Middle frontal gyrus (tissue), 1 donor: Measurements from ENCODE around the gene PDGFRB.

Experiments
- DNase-seq: peaks from one replicate; pipeline ENCODE4 v3.0.0-alpha.2; 2015; ENCODE audit warnings: low spot score; ENCODE audit errors: extremely low spot score

The PDGFRB gene

DNA sequence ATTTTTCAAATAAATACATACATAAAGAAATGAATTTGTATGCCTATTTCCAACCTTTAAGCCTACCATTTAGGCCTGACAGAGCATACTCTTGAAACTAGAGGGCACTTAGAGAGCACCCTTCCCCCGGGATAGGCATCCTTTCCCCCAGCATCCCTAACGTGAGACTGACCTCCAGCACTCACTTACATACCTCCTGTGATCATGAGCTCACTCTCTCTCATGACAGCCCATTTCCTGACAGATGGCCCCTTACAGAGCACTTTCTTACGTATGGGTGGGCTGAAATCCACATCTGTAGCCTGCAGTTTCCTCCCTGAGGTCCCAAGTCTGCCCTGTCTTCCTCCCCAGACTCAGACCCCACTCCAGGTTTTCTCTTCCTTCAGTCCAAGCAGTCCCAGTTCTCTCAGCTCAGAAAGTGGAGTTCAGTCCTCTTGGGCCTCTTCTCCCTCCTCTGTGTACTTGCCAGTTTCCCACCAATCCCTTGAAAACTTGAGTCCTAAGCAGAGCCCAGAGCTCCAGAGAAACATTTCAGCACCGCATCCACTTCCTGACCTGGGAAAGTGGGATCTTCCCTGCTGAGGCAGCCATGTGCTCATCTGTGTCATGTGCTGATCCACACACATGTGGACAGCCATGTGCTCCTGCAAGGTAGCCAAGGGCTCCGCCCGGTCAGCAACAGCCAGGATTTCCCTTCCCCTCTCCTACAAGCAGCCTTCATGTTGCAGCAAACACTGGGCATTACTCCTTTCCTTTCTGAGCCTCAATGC, 8.8 kb upstream of the PDGFRB start:
- no peak for DNase-seq

DNA sequence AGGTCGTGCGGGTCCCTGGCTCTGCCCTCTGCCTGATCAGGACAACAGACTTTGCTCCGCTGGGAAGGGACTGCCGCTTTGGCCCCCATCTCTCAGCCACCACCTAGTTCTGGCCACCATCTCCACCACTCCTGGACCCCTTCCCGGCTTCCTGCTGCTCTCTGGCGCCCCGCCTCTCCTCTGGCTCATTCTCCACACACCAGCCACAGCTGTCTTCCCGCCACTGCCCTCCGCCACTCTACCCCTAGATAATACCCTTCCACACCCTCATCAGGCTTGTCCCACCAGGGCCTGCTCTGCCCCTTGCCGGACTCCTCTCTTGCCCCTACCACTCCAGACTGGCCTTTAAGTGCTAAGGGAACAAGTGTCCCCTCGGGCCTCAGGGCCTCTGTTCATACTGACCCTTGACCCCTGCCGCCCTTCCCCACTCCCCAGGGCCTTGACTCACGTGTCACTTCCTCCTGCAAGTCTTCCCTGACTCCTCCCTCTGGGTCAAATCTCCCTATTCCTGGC, 8.0 kb upstream of the PDGFRB start:
- DNase-seq, result no peak

DNA sequence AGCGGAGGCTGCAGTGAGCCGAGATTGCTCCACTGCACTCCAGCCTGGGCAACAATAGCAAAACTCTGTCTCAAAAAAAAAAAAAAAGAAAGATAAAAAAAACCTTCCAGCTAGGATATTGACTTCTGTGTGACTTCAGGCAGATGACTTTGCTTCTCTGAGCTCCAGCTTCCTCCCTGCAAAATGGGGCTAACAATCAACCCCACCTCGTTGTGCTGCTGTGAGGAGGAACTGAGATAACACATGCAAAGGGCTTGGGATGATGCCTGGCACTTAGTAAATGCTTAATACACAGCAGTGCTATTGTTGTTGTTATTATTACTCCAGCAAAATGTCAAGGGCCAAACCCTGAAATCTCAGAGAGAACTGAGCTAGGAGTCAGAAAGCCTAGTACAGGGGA, 7.4 kb upstream of the PDGFRB start:
- no peak for DNase-seq

DNA sequence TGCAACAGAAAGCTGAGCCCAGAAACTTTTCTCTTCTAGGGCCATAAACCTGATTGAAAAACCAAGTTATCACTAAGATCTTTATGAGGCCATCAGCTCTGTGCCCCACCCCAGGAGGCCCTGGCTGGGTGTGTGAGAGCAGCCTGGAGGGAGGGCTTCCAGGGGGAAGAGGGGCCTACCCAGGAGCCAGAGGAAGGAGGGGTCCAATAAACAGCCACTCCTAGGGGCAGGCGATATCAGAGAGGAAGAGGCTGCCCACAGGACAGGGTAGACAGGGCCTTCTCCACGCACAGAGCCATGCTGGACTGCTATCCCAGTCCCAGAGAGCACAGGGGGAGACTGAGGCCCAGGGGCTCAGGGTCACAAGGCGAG, 6.5 kb upstream of the PDGFRB start:
- no peak for DNase-seq

DNA sequence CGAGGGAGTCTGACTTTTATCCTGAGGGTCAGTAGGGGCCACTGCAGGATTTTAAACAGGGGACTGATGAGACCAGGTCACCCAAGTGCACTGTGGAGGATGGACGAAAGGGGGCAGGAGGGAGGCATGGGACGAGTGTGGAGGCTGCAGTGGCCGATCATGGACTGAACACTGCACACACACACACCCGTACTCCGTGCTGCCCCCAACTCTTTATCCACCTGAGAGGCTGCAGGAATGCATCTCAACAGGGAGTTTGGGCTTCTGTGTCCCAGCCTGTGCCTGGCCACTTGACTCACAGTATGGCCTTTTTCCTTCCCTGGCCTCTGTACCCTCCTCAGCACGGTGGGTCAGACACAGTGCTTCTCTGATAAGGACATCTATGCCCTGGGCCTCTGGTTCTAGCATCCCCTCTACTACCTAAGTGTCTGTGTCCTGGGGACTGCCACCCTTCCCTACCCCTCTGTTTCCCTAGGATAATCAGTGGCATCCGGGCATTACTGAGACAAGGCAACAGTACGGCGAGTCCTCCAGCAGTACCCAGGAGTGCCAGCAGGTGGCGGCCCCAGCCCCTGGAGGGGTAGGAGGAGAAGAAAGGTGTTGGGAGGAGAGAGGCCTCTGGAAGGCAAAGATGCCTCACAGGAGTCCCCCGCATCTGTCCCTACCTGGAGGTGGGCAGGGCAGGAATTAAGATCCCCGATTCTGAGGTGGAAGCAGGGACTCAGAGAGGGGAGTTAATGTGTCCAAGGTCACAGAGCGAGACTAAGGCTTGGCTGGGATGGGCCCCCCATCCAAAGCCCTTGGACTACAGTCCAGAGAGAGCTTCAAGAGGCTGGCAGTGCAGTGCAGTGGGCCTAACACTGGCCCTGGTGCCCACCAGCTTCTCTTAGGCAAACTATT, 5.8 kb upstream of the PDGFRB start:
- DNase-seq, result no peak

DNA sequence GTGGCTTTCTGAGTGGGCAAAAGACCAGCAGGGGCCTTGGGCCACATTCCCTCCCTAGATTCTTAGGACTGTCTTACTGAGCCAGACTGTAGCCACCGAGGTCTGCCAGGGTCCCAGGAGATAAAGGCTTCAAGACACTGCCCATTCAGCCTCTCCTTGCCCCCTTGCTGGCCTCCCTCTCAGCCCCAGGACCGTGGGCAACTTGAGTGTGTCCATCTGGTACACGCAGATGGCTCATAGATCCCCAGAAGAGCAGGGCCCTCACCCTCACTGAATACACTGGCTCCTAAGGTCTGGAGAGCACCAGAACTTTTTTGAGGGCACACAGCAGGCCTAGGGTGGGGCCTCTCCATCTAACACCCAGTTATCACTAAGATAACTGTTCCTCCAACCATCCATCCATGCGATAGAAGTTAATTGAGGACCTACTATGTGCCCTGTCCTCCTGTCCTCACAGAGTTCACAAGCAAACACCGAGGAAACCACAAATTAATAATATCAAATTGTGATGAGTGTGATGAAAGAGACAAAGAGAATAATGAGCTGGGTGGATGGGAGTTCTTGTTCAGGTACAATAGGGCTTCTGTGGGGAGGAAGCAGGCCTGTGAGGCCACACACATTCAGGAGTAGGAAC, 4.9 kb upstream of the PDGFRB start:
- no peak for DNase-seq

DNA sequence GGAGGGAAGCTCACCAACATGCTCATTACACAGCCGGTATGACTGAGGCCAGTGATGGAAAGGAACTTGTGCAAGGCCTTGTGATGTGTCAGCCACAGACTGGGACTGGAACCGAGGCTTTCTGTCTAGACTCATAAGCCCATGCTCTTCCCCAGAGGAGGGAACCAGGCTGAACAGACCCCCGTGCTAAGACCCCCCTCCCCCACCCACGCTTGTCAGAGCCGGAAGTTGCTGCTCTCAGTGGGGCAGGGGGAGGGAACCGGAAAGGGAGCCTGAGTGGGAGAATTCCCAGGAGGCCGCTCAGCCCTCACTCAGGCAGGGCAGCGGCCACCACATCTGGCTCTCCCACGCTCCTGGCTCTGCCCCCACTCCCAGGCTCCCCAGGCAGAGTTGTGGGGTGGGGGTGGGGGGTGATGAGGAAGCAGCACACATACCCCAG, 4.1 kb upstream of the PDGFRB start:
- DNase-seq, result no peak

DNA sequence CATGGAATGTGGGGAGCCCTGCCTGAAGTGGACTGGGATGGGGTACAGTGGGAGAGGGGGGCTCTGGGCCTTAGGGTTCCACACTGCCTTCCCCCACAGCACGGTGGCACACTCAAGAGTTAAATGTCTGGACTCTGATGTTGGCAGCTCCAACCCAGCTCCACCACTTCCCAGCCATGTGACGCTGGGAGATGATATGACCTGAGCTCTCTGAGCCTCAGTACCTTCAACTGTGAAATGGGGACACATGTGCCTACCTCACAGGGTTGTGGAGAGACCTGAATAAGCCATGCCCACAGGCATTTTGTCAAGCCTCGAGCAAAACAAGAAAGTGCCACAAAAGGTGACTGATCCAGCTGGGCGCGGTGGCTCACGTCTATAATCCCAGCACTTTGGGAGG, 3.4 kb upstream of the PDGFRB start:
- DNase-seq, result no peak

DNA sequence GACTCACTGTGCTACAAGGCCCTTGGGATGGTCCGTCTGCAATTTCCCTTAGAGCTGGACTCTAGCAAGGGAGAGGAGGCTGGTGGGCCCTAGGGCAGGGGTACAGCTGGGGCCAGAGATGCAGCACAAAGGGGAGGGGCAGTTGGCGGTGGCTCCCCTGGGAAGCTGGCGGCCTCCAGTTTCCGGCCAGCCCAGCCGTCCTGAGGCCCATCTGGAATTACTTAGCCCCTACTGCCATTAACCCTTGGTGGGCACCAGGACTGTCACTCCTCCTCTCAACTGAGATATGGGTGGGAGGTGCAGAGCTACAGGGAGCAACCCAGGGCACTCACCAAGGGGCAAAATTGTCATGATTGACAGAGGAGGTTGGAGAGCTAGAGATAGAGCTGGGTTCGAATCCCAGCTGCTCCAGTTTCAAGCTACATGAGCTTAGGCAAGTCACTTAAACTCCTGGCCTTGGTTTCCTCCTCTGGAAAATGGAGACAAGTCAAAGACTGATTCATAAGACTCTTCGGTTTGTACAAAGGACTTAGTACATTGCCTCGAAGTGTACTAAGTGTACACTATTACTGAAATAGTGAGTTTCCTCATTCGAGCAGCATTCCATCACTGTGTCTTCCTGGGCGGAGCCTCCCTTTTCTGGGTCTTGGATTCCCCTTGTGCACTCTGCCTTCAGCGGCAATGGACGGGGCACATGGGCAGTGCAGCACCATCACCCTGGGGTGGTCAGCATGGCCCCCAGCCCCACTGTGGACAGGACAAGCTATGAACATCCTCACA, 2.7 kb upstream of the PDGFRB start:
- DNase-seq, result no peak

DNA sequence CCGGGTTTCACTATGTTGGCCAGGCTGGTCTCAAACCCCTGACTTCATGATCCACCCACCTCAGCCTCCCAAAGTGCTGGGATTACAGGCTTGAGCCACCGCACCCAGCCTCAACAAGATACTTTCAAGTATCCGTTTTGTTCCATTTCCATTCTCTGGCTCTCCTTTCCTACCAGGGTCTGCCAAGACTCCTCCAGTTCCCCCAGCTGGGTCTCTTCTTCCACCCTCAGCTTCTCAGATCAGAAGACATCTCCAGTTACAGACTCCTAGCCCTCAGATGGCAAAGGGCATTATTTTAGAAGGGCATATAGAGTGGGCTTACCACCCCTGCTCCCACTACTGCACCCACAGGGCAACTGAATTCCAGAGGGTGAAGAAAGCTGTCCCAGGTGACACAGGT, 1.5 kb upstream of the PDGFRB start:
- DNase-seq, result no peak

DNA sequence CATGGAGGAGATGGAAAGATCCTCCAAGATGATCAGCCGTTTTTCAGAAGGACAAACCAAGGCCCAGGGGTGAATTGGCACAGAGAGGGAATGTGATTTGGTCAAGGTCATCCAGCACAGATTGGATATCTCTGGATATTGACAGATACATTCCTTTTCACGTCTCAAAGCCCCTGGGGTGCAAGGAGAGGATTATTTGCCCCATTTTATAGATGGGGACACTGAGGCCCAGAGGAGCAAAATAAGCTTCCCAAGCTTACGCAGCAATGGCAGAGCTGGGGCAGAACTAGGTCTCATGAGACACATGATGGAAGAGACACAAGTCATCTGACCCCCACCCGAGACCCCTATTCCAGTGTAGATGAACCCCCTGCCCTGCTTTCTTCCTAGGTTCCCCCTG, 895 bp upstream of the PDGFRB start:
- no peak for DNase-seq

DNA sequence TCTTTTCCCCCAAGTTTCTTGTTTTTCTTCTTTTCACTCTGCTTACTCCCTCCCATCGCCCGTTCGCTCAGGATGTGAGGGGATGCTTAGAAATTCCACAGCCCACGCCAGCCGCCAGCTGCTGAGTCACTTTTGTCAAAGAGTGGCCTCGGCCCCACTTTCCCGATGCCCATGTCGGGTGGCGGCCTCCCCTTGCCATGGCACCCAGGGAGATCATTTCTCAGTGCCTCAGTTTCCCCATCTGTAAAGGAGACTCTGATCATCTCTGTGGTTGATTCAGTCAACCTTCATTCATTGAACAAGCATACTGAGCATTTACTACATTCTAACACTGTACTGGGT, 353 bp upstream of the PDGFRB start:
- no peak for DNase-seq

DNA sequence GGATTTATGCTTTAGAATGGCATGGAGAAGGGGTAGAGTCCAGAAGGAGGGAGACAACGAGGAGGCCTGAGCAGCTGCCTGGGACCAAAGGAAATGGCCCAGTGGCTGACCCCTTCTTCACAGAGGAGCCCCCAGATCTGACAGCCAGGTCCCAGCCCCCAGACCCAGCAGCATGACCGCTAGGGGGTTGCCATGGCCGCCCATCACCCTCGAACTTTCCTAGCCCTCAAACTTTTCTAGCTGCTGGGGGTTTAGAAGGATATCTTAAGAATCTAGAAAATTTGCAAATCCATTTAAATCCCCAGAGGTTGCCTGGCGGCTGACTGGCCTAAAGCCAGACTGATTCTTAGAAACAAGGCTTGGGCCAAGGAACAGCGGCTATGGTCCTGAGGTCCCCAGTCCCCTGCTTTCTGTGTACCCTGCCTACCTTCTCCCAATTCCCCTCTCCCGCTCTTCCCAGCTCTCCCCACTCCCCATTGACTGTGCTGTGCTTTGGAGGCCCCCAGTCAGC, 972 bp downstream of the PDGFRB start:
- no peak for DNase-seq

DNA sequence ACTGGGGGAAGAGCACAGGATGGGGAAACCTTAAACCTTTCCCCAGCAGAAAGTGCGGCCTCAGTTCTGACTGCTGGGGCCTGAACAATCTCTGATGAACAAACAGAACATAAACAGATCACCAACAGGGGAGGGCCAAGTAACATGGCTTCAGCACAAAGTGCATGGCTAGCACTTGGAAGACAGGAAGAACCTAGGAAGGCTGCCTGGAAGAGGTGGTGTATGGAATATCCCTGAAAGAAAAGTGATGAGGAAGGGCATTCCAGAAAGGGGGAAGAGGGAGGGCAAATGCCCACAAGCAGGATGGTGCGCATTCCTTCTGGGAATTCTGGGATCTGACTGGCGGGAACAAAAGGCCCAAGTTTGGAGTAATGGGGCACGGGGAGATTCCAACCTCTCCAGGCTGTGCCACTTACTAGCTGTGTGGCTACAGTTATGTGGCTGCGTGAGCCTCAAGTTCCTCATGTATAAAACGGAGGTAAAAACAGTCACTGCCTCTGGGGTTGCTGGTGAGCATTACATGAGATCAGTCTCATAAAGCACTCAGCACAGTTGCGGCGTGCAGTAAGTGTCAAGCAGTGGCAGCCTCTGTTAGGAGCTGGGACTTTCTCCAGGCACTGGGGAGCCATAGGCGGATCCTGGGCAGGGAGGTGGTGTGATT, 1.6 kb downstream of the PDGFRB start:
- DNase-seq, result no peak

DNA sequence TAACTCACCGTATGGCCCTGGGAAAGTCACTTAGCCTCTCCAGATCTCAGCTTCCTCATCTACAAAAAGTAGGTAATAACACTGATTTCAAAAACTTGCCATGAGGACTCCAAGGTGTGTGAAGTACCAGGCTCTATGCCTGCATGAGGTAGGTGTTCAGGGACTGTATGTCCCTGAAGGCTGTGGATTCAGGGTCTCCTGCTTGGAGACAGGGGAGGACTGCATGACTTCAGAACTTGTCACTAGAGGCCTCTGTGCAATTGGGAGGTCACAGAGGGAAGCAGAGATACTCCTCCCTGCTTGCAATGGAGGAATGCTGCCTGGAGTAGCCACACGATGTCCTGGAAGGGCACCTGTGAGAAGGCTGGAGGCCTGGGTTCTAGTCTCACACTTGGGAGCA, 2.2 kb downstream of the PDGFRB start:
- DNase-seq, result no peak

DNA sequence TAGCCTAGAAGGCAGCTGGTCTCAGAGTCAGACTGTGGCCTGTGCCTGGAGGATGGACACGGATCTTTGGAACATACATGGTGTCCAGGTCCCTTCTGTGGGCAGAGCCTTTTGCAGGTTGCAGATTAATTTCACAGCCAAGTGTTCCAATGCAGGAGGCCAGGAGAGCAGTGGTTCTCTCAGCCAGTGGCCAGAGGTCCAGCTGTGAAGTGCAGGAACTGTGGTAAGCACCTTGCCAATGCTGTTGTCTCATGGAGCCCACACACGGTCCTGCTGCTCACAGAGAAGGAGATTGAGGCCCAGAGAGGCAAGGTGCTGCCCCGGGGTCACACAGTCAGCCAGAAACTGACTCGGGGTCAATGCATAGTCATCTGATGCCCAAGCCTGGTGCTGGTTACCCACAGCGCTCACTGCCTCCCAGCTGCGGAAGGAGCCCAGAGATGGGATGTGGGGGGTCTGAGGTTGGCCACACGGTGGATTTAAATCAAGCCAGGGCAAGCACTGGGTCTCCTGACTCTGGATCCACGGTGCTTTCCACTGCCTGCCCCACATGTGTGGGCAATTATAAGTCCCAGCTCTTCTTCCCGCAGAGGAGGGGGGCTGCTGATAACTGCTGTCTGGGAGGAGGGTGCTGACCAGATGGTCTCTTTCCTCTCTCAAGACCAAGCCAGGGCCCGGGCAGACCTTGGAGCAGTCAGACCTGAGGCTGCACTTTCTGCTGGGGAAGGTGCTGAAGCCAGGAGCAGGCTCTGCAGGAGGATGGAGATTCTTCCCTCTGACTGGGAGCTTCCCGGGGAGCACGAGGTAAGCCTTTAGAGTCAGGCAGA, 2.8 kb downstream of the PDGFRB start:
- DNase-seq, result no peak

DNA sequence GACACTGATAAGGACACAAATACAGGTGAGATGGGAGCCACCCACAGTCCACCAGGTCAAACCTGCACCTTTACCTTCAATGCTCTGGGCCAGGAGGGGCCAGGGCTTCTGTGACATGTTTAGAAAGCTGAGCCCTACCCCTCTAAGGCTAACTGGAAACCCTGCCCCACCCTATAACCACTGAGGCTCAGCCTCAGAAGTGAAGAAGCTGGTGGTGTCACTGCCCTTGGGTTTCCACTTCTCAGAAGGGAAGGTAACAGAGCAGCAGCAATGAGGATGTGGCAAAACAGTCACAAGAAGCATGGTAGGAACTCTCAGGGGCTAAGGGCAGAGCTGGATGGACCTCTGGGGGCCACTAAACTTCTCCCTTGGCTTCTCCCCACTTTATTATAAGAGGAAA, 6.0 kb downstream of the PDGFRB start:
- DNase-seq, result no peak

DNA sequence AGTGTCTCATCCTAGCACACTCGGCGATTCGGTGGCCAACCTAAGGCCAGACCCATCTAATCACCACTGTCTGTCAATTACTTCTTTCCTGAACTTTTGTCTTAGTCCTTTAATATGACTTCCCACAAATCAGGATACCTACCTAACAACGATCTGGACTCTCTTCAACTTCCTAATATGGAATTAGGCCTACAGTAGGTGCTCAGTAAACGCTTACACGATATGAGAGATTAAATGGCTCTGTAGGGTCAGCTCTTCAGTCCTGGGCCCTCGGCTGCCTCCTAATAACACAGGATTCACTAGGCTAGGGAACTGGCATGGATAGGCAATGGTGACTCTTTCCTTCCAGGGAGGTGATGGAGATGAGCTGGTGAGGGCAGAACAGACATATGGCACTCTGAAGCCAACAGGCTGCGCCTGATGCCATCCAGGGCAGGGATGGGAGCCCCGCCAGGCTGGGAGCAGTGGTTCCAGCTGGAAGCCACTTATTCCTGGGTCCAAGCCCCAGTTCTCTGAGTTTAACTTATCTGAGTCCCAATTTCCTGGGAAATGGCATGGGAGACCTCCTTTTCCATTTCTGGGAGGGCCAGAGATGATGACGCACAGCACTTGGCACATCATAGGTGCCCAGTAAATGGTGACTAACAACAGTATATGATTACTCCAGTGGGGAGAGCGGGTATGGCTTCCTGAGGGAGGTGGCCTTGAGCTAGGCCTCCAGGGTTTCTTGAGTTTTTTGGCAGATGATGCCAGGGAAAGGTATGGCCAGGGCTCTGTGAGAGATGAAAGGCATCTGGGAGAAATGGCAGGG, 7.3 kb downstream of the PDGFRB start:
- DNase-seq, result no peak

DNA sequence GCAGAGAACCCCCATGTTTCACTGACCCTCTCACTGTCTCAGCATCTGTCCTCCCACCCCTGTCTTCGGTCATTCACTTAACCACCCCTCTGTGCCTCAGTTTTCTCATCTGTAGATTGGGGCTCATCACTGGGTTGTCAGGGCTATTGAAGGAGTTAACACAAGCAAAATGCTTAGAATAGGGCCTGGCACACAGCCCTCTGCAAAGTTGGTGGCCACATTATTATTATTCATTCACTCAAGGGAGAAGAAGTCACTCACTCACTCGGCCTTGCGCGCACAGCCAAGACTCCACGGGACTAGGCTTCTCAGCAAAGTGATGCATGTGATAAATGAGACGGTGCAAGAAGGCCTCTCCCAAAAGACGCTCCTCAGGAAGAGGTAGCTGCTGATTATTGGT, 8.0 kb downstream of the PDGFRB start:
- no peak for DNase-seq
